GM12874 (cell line): ENCODE data around the gene FAM98B.

Experiments used
- TF ChIP-seq, protein P1 (sequence below): IDR thresholded peaks from 2 replicates; pipeline ENCODE4 v1.5.1; 2011; ENCODE audit warnings: low read depth, mild to moderate bottlenecking, control low read depth, low read length, moderate library complexity; ENCODE audit not compliant: insufficient read depth

FAM98B gene

DNA sequence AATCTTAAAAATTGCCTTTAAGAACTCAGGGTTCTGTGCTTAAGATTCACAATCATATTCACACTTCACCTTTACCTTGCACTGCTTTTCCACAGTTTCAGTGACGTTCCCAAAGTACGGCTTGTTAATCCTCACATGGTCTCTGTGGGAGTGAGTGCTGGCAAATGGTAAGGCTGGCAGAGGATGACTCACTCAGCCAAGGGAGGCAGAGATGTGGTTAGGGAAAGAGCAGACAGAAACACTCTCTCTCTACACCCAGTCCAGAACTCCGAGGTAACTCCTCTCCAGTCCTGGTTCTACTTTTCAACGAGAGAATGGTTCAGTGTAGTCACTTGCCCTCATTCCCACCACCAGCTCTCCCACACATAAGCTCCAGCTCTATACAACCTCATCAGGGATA lies 77.6 kb downstream of the FAM98B start:
- TF ChIP-seq, protein P1, sequence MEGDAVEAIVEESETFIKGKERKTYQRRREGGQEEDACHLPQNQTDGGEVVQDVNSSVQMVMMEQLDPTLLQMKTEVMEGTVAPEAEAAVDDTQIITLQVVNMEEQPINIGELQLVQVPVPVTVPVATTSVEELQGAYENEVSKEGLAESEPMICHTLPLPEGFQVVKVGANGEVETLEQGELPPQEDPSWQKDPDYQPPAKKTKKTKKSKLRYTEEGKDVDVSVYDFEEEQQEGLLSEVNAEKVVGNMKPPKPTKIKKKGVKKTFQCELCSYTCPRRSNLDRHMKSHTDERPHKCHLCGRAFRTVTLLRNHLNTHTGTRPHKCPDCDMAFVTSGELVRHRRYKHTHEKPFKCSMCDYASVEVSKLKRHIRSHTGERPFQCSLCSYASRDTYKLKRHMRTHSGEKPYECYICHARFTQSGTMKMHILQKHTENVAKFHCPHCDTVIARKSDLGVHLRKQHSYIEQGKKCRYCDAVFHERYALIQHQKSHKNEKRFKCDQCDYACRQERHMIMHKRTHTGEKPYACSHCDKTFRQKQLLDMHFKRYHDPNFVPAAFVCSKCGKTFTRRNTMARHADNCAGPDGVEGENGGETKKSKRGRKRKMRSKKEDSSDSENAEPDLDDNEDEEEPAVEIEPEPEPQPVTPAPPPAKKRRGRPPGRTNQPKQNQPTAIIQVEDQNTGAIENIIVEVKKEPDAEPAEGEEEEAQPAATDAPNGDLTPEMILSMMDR = no peak

DNA sequence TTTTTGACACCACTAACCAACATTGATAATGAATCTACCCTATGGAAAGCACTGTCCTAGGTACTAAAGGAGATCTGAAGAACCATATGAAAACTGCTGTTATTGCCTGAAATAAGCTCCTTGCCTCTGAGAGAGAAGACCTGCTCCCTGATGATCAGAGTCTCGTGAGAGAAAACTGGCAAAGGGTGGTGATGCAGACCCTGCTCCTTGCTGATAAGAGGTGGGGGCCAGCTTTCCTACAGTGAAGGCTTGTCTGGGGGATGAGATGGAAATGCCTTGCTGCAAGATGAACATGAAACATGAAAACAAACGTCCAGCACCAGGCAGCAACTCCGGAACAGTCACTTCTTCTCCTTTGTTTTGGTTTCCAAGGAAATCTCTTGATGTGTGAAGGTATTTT lies 78.8 kb downstream of the FAM98B start:
- TF ChIP-seq, protein P1 = no peak

DNA sequence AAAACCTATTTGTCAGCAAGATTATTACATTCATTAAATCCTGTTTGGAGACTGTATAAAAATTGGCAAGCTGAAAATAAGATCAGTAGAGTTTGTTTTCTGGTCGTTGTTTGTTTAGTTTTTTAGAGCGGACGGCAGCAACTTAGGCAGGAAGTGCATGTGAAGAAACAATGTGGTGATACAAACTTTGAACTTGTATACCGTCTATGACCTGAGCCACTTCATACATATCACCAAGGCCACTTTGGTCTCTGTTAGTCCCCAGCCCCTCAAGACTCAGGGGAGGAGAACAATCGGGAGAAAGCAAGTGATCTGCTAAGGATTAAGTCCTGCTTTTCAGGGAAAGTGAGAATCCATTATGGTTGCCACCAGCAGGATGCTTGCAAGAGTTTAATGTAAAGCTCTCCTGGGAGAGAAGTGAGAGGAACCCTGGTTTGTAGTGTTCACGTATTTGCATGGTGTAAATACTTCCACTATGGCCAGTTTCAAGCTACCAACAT lies 79.5 kb downstream of the FAM98B start:
- TF ChIP-seq, protein P1 = no peak

DNA sequence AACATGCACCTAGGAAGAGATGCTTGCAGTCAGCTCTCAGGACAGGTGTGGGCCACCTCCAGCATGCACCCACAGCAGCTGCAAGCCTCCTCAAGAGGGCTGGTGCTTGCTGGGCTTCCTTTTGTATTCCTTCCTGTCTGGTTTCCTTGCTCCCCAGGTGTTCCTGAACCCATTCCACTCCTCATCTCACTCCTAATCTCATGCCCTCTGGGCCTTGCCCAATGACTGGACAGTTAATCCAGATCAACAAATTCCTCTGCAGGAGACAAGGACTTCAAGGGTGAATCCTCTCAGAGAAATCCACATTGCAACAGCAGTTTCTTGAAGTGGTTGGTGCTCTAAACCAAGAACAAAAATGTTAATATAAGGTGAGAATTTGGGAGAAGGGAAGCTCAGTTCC lies 80.0 kb downstream of the FAM98B start:
- TF ChIP-seq, protein P1 = no peak

DNA sequence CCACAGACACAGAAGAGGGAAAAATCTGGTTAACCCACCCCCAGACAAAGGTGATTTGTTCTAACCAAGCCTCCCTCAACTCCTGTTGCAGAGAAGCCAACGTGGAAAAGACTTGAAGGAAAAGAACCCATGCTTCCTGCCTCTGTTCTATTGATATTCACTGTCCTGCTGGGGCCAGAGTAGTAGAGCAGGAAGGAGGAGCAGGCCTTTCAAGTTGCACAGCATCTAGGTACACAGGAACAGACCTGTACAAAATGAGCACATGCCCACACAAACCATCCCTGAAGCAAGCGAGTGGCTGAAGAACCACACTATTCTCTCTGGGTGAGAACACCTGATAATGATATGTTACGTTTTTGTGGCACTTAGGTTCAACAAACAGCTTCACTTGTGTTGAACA lies 80.8 kb downstream of the FAM98B start:
- TF ChIP-seq, protein P1 = no peak

DNA sequence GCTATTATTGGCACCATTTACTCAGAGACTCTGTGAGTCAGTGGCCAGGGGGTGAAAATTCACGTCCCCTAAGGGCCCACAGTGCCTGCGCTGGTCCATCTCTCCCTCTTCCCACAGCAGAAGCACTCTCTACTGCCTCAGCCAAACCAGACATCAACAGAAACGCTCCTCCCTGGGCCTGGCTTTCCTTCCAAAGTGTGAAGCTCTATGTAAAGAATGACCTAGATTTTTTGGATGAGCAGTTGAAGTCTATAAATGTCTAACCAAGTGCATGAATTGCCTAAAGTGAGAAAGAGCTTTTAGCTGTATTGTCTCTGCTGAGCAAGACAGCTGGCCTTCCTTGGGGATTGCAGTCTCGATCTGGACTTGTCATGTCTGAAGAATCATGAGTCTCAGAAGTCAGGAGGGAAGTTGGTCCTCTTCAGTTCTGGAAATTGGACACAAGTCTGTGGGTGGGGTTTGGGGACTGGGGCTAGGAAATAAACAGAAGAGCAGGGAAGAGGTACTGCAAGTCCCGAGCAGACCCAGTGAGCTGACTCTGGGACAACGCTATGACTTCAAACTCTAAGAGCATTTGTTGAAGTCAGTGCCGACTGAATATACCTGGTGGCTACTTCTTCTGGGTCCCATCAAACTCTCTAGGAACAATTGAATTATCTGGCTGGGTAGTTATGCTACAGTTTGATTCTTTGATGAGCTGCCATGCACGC lies 81.7 kb downstream of the FAM98B start:
- TF ChIP-seq, protein P1 = no peak

DNA sequence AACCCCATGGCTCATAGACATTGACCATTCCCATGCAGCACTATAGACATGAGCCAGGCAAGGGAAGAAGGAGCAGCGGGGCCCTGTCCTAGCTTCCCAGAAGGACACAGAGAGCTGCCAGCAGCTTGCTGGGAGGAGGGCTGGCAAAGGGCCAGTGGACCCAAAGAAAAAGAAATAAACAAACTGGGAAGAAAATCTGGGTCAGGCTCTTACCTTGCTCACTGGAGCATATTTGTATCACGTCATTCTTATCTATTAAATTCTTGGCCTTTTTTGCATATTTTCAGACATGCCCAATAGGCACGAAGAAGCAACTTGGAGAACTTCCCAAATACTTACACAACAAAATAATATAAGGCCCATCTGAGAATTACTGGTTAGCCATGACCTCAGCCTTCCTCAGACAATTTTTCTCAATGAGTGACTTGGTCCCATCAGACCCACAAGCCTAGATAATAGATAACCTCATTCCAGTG lies 82.3 kb downstream of the FAM98B start:
- TF ChIP-seq, protein P1 = no peak
